Neutrophil (primary cell): ENCODE measurements around the gene PTAFR.

Source experiments
- H3K27ac ChIP-seq: fragments of 200-600 bp; sonication (generic); 2 replicates; pipeline ENCODE4 v1.5.1; 2016; ENCODE audit warnings: mild to moderate bottlenecking, moderate library complexity
- H3K27me3 ChIP-seq: fragments of 200-600 bp; sonication (generic); 2 replicates; pipeline ENCODE4 v1.6.0; 2016; ENCODE audit warnings: mild to moderate bottlenecking
- H3K36me3 ChIP-seq: fragments of 200-600 bp; sonication (generic); 2 replicates; pipeline ENCODE4 v1.5.1; 2017
- H3K4me1 ChIP-seq, 2 experiments: fragments of 200-600 bp in 1 of 2; sonication (generic) in 1 of 2; 1 replicate in 1 of 2; 2 replicates in 1 of 2; pipeline versions ENCODE4 v1.5.1 to v1.6.1; 2013 to 2016; ENCODE audit warnings: low read depth in 1 of 2, low read length in 1 of 2, mild to moderate bottlenecking in 1 of 2, moderate library complexity in 1 of 2; ENCODE audit not compliant: control insufficient read depth in 1 of 2, insufficient read depth in 1 of 2
- H3K4me3 ChIP-seq, 2 experiments: fragments of 200-600 bp in 1 of 2; sonication (generic) in 1 of 2; 1 replicate in 1 of 2; 2 replicates in 1 of 2; pipeline ENCODE4 v1.5.1; 2013 to 2016; ENCODE audit warnings: low read depth in 1 of 2, low read length in 1 of 2, mild to moderate bottlenecking in 1 of 2, moderate library complexity in 1 of 2
- H3K9me3 ChIP-seq: fragments of 200-600 bp; sonication (generic); 2 replicates; pipeline ENCODE4 v1.5.1; 2016
- TF ChIP-seq, protein P1 (sequence below): fragments of 200-600 bp; sonication (generic); IDR thresholded peaks from 2 replicates; pipeline ENCODE4 v1.5.1; 2016; ENCODE audit warnings: antibody characterized with exemption

Gene PTAFR

DNA sequence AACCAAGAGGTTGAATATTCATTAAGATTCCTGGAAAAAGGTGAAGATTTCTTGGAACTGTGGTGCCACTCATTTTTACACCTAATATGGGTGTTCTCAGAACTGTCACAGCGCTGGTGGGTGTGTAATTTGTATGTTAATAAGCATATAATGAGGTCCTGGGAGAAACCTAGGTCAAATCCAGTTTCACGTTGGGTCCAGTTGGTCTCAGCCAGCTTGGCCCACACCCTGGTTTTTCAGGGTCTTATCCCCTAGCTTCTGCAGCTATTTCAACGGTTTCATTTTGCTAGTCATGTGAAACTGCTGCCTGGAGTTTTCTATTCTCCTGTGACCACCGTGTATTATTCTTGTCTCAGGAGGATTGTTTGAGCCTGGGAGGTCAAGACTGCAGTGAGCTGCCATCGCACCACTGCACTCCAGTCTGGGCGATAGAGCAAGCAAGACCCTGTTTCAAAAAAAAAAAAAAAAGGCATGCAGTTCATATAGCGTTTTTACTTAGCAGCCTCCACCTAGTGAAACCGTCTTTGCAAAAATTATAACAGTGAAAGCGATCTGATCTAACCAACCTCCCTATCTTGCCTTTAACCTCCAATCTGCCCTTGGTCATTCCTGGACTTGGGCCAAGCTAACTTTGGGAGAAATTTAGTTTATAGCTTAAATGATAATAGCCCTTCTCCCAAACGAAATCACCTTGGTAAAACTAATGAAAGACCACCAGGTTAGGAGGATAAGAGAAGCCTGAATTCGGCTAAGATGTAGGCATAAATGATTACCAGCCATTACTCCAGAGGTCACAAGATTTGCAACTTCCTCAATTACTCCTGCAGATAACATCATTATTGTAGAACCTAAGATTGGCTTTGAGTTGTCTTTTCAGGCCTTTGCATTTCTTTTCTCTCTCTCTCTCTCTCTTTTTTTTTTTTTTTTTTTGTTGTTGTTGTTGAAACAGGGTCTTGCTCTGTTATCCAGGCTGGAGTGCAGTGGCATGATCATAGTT lies 44.0 kb downstream of the PTAFR start:
- Histone ChIP-seq H3K27ac (peak overlapping the region; percentile 96), H3K36me3 (no peaks in the 10 kb centered on the region), H3K4me1 (peaks cover 84 to 87% of the 10 kb centered on the region in 2 experiments), H3K27me3 (no peaks in the 10 kb centered on the region), H3K9me3 (no peaks in the 10 kb centered on the region), H3K4me3 (peak overlapping the region in 1 of 2 experiments; percentile 23)
- TF ChIP-seq, protein P1, sequence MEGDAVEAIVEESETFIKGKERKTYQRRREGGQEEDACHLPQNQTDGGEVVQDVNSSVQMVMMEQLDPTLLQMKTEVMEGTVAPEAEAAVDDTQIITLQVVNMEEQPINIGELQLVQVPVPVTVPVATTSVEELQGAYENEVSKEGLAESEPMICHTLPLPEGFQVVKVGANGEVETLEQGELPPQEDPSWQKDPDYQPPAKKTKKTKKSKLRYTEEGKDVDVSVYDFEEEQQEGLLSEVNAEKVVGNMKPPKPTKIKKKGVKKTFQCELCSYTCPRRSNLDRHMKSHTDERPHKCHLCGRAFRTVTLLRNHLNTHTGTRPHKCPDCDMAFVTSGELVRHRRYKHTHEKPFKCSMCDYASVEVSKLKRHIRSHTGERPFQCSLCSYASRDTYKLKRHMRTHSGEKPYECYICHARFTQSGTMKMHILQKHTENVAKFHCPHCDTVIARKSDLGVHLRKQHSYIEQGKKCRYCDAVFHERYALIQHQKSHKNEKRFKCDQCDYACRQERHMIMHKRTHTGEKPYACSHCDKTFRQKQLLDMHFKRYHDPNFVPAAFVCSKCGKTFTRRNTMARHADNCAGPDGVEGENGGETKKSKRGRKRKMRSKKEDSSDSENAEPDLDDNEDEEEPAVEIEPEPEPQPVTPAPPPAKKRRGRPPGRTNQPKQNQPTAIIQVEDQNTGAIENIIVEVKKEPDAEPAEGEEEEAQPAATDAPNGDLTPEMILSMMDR = no peak

DNA sequence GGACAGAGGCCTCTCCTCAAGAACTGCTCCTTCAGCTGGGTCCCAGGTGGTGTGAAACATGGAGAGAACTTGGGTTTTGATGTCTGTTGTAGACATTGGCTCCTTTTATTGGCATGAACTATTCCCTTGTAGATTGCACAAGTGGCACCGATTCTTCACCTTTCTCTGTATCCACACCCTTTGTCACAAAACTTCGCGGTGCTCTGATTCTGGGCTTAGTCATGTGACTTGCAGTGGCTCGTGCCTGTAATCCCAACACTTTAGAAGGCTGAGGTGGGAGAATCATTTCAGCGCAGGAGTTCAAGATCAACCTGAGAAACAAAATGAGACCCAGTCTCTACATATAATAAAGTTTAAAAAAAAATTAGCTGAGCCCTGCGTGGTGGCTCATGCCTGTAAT lies 45.6 kb downstream of the PTAFR start:
- TF ChIP-seq, protein P1 = no peak
- Histone ChIP-seq H3K36me3 (no peaks in the 10 kb centered on the region), H3K27me3 (no peaks in the 10 kb centered on the region), H3K9me3 (no peaks in the 10 kb centered on the region), H3K4me1 (peaks cover 82 to 84% of the 10 kb centered on the region in 2 experiments), H3K4me3 (no peak overlapping the region), H3K27ac (peak overlapping the region; percentile 95)

GRCh38 chr1:28129150-28129549 lies 47.3 kb downstream of the PTAFR start:
- Histone ChIP-seq H3K4me1 (peaks cover 82 to 83% of the 10 kb centered on the region in 2 experiments), H3K4me3 (peak overlapping the region in 1 of 2 experiments; percentile 1), H3K27ac (peak overlapping the region; percentile 95), H3K9me3 (no peaks in the 10 kb centered on the region), H3K36me3 (no peaks in the 10 kb centered on the region), H3K27me3 (no peaks in the 10 kb centered on the region)
- TF ChIP-seq, protein P1 = no peak

DNA sequence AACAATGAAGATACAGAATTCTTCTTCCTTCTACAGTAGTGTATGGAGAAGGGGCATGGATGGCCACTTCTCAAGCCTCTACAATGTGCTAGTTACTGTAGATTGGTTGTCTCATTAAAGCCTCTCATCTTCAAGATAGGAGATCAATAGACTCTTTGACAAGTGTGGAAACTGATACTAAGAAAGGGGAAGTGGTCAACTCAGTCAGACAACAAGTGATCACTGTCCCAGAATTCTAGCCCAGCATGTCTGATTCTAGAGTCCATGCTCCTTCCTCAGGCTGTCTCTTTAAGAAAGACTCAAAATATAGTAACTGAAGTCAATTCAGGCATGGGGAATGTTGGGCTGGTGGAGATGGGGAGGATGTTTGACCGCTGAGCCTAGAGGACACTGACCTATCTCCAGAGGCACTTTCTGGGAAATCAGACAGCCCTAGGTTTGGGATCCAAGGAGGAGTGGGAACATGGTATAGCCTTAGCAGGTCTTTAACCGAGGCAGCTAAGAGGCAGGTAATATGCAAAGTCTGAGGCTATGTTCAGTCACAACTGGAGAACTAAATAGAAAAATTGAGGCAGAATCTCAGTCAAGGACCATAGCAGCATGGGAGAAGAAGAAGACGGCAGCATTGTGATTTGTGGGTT lies 48.8 kb downstream of the PTAFR start:
- TF ChIP-seq, protein P1 = no peak
- no peaks in the 10 kb centered on the region for H3K9me3 ChIP-seq
- H3K4me3 ChIP-seq = peak overlapping the region; percentile 77 to 82
- H3K36me3 ChIP-seq = no peaks in the 10 kb centered on the region
- H3K4me1 ChIP-seq = peaks cover 82 to 83% of the 10 kb centered on the region in 2 experiments
- peak overlapping the region; percentile 95 for H3K27ac ChIP-seq
- H3K27me3 ChIP-seq = no peaks in the 10 kb centered on the region

- Histone ChIP-seq H3K27ac (peak overlapping the region; percentile 95), H3K4me1 (peaks cover 82 to 83% of the 10 kb centered on the region in 2 experiments), H3K36me3 (no peaks in the 10 kb centered on the region), H3K9me3 (no peaks in the 10 kb centered on the region), H3K27me3 (no peaks in the 10 kb centered on the region), H3K4me3 (peak overlapping the region; percentile 77 to 82)
- TF ChIP-seq, protein P1 = no peak
Observed at GRCh38 chr1:28126783-28127490, 49.6 kb downstream of the PTAFR start.
